ENCODE measurements around the gene CNGB1.

CNGB1 gene

DNA sequence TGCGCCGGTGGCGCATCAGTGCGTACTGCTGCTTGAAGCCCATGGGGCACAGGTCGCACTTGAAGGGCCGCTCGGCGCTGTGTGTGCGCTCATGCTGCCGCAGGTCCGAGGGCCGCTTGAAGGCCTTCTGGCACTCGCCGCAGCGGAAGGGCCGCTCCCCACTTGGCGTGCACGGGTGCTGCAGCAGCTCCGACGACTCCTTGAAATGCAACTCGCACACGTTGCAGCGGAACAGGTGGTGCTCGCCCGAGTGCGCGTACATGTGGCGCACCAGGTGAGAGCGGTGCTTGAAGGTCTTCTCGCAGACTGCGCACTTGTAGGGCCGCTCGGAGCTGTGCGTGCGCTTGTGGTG is 26.2 kb upstream of the CNGB1 start:
- Histone ChIP-seq H3K79me2 (ENCODE audit: control insufficient read depth, insufficient read depth, low read length, unreplicated experiment) (peaks cover 28% of the 10 kb centered on the region), H3K27me3 (ENCODE audit: insufficient read depth, low read length) (no peaks in the 10 kb centered on the region), H3K4me3 (ENCODE audit: low read depth, low read length) (no peak overlapping the region), H3K36me3 (ENCODE audit: insufficient read depth, low read length) (peaks cover 2% of the 10 kb centered on the region; the same call in 1 of the 2 replicates), H3K4me1 (ENCODE audit: control insufficient read depth, insufficient read depth, low read length, unreplicated experiment) (peaks cover 17% of the 10 kb centered on the region), H2AFZ (ENCODE audit: low read length, unreplicated experiment) (no peak overlapping the region), H3K27ac (ENCODE audit: low read depth, low read length) (no peak overlapping the region)

DNA sequence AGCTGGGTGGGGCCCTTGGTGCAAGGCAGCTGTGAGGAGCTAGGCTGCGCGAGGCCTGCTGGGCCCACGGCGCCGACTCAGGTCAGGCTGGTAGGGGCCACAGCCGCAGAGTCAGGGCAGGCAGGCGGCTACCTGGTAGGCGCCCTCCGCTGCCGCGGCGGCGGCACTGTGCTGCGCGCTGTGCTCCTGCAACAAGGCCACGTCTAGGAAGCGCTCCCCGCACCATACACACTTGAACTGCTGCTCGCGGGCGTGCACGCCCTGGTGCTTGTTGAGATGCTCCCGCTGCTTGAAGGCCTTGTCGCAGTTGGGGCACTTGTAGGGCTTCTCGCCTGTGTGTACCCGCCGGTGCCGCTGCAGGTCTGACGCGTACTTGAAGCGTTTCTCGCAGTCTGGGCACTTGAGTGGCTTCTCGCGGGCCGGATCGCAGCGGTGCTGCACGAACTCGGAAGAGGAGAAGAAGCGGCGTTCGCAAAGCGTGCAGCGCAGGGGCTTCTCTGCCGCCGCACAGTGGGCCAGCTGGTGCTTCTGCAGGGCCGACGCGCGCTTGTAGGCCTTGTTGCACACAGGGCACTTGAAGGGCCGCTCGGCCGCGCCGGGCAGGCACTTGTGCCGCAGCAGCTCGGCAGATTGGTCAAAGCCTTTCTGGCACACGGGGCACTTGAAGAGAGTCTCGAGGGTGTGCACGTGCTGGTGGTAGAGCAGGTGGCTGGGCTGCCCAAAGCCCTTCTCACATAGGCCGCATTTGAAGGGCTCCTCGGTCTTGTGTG is 25.7 kb upstream of the CNGB1 start:
- Histone ChIP-seq H3K4me1 (ENCODE audit: control insufficient read depth, insufficient read depth, low read length, unreplicated experiment) (peaks cover 13% of the 10 kb centered on the region), H3K27ac (ENCODE audit: low read depth, low read length) (no peak overlapping the region), H3K36me3 (ENCODE audit: insufficient read depth, low read length) (peaks cover 2% of the 10 kb centered on the region; the same call in 1 of the 2 replicates)

GRCh38 chr16:57995721-57996405 is 24.9 kb upstream of the CNGB1 start:
- no peaks in the 10 kb centered on the region for H3K27me3 ChIP-seq (ENCODE audit: insufficient read depth, low read length)
- no peak overlapping the region for H3K27ac ChIP-seq (ENCODE audit: low read depth, low read length)
- peaks cover 23% of the 10 kb centered on the region for H3K79me2 ChIP-seq (ENCODE audit: control insufficient read depth, insufficient read depth, low read length, unreplicated experiment)
- H2AFZ ChIP-seq (ENCODE audit: low read length, unreplicated experiment) = no peak overlapping the region
- peaks cover 13% of the 10 kb centered on the region for H3K4me1 ChIP-seq (ENCODE audit: control insufficient read depth, insufficient read depth, low read length, unreplicated experiment)
- peaks cover 2% of the 10 kb centered on the region; the same call in 1 of the 2 replicates for H3K36me3 ChIP-seq (ENCODE audit: insufficient read depth, low read length)
- H3K4me3 ChIP-seq (ENCODE audit: low read depth, low read length) = no peak overlapping the region

More for the DNA sequence above, 25.7 kb upstream of the CNGB1 start:
- H3K4me3 ChIP-seq (ENCODE audit: low read depth, low read length) = no peak overlapping the region
- H2AFZ ChIP-seq (ENCODE audit: low read length, unreplicated experiment) = no peak overlapping the region
- peaks cover 23% of the 10 kb centered on the region for H3K79me2 ChIP-seq (ENCODE audit: control insufficient read depth, insufficient read depth, low read length, unreplicated experiment)
- no peaks in the 10 kb centered on the region for H3K27me3 ChIP-seq (ENCODE audit: insufficient read depth, low read length)

GRCh38 chr16:57994778-57995177 is 23.9 kb upstream of the CNGB1 start:
- H3K27ac ChIP-seq (ENCODE audit: low read depth, low read length) = no peak overlapping the region
- no peak overlapping the region for H3K4me3 ChIP-seq (ENCODE audit: low read depth, low read length)
- H3K36me3 ChIP-seq (ENCODE audit: insufficient read depth, low read length) = peaks cover 2% of the 10 kb centered on the region; the same call in 1 of the 2 replicates

GRCh38 chr16:57994361-57994760 is 23.4 kb upstream of the CNGB1 start:
- H3K4me3 ChIP-seq (ENCODE audit: low read depth, low read length) = no peak overlapping the region
- H3K79me2 ChIP-seq (ENCODE audit: control insufficient read depth, insufficient read depth, low read length, unreplicated experiment) = peaks cover 17% of the 10 kb centered on the region
- peaks cover 13% of the 10 kb centered on the region for H3K4me1 ChIP-seq (ENCODE audit: control insufficient read depth, insufficient read depth, low read length, unreplicated experiment)
- H2AFZ ChIP-seq (ENCODE audit: low read length, unreplicated experiment) = no peak overlapping the region
- H3K27me3 ChIP-seq (ENCODE audit: insufficient read depth, low read length) = no peaks in the 10 kb centered on the region
- H3K36me3 ChIP-seq (ENCODE audit: insufficient read depth, low read length) = peaks cover 2% of the 10 kb centered on the region; the same call in 1 of the 2 replicates
- H3K27ac ChIP-seq (ENCODE audit: low read depth, low read length) = no peak overlapping the region

More at GRCh38 chr16:57994778-57995177, 23.9 kb upstream of the CNGB1 start:
- Histone ChIP-seq H3K27me3 (ENCODE audit: insufficient read depth, low read length) (no peaks in the 10 kb centered on the region), H3K4me1 (ENCODE audit: control insufficient read depth, insufficient read depth, low read length, unreplicated experiment) (peaks cover 13% of the 10 kb centered on the region), H2AFZ (ENCODE audit: low read length, unreplicated experiment) (no peak overlapping the region), H3K79me2 (ENCODE audit: control insufficient read depth, insufficient read depth, low read length, unreplicated experiment) (peaks cover 20% of the 10 kb centered on the region)

DNA sequence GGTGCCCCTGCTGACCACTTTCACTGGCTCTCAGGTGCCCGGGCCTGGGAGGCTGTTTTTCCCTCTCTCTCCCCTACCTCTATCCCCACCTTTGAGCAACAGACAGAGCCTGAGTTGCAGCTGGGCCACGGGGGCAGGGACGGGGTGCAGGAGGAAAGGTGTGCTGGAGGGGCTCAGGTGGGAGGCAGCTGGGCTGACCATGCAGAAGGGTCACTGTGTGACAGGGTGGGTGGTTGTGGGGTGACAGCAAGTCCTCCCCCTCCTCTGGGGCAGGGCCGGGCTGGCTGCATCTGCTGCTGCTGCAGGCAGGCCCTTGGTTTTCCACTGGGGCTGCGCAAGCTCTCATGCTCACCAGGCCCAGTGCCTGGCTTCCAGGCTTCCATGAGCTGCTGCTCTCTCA is 23.0 kb upstream of the CNGB1 start:
- H3K36me3 ChIP-seq (ENCODE audit: insufficient read depth, low read length) = peaks cover 2% of the 10 kb centered on the region; the same call in 1 of the 2 replicates
- H3K4me1 ChIP-seq (ENCODE audit: control insufficient read depth, insufficient read depth, low read length, unreplicated experiment) = peaks cover 11% of the 10 kb centered on the region
- no peaks in the 10 kb centered on the region for H3K27me3 ChIP-seq (ENCODE audit: insufficient read depth, low read length)
- H3K4me3 ChIP-seq (ENCODE audit: low read depth, low read length) = no peak overlapping the region
- no peak overlapping the region for H2AFZ ChIP-seq (ENCODE audit: low read length, unreplicated experiment)
- H3K27ac ChIP-seq (ENCODE audit: low read depth, low read length) = no peak overlapping the region
- H3K79me2 ChIP-seq (ENCODE audit: control insufficient read depth, insufficient read depth, low read length, unreplicated experiment) = peaks cover 16% of the 10 kb centered on the region

DNA sequence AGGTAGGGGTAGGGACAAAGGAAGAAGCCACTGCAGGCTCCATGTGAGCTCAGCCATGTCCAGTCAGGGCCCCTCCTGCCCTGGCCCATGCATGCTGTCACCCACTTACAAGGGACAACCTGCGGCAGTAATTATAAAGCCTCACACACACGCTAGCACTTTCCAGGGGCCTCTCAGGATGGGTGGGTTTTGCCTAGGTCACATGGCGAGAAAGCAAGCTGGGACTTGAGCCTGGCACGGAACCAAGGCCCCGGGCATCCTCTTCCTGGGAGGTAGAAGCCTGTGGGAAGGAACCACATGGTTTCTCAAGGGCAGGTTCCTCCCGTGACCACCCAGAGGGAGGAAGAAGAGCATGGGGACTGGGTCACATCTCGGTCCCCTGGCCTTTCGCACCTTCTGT is 22.5 kb upstream of the CNGB1 start:
- H3K27ac ChIP-seq (ENCODE audit: low read depth, low read length) = no peak overlapping the region

DNA sequence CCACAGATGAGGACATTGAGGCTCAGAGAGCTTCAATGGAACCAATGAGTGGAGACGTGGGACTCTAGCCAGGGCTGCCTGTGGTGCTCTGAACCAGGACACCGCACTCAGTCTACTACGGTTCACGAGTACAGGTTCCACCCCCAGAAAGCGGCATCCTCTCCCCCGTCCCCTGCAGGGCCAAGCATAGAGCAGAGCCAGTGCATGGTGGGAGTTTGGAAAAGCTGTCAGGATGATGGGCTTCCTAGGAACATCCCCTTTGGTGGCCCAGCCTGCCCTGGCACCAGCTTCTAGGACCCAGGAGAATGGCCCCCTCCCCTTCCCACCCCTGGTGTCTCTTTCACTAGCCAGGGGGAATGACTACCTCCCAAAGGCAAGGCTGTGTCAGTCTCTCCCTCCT is 21.2 kb upstream of the CNGB1 start:
- H3K27ac ChIP-seq (ENCODE audit: low read depth, low read length) = no peak overlapping the region

More for the DNA sequence above, 22.5 kb upstream of the CNGB1 start:
- Histone ChIP-seq H3K79me2 (ENCODE audit: control insufficient read depth, insufficient read depth, low read length, unreplicated experiment) (peaks cover 12% of the 10 kb centered on the region), H3K4me1 (ENCODE audit: control insufficient read depth, insufficient read depth, low read length, unreplicated experiment) (peaks cover 6% of the 10 kb centered on the region), H2AFZ (ENCODE audit: low read length, unreplicated experiment) (no peak overlapping the region), H3K27me3 (ENCODE audit: insufficient read depth, low read length) (no peaks in the 10 kb centered on the region), H3K4me3 (ENCODE audit: low read depth, low read length) (no peak overlapping the region), H3K36me3 (ENCODE audit: insufficient read depth, low read length) (peaks cover 2% of the 10 kb centered on the region; the same call in 1 of the 2 replicates)

DNA sequence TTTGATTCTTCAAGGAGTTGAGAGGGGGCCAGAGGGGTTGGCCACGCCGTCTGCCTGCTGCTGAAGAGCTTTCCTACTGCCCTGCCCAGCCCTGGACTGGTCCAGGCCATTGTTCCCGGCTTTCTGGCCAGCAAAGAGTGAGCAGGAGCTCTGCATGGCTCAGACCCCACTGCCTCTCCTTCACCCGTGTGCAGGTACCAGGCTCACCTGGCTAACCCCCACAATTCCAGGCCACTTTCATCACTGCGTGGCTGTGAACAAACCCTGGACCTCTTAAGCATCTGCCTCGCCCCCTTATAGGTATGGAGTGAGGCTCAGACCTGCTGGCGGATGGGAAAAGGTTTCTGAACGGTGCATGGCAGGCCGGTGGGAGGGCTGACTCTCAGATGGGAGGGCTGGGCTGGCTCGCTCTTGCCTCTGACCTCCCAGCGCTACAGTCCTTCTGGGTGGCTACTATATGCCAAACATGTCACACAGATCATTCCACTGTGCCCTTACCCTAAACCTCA is 20.7 kb upstream of the CNGB1 start:
- no peaks in the 10 kb centered on the region for H3K4me1 ChIP-seq (ENCODE audit: control insufficient read depth, insufficient read depth, low read length, unreplicated experiment)
- no peak overlapping the region for H3K4me3 ChIP-seq (ENCODE audit: low read depth, low read length)
- no peak overlapping the region for H3K27ac ChIP-seq (ENCODE audit: low read depth, low read length)
- H3K79me2 ChIP-seq (ENCODE audit: control insufficient read depth, insufficient read depth, low read length, unreplicated experiment) = peaks cover 3% of the 10 kb centered on the region
- no peaks in the 10 kb centered on the region for H3K36me3 ChIP-seq (ENCODE audit: insufficient read depth, low read length)
- no peaks in the 10 kb centered on the region for H3K27me3 ChIP-seq (ENCODE audit: insufficient read depth, low read length)
- H2AFZ ChIP-seq (ENCODE audit: low read length, unreplicated experiment) = no peak overlapping the region

More for the DNA sequence above, 21.2 kb upstream of the CNGB1 start:
- no peak overlapping the region for H3K4me3 ChIP-seq (ENCODE audit: low read depth, low read length)
- no peaks in the 10 kb centered on the region for H3K4me1 ChIP-seq (ENCODE audit: control insufficient read depth, insufficient read depth, low read length, unreplicated experiment)
- H3K79me2 ChIP-seq (ENCODE audit: control insufficient read depth, insufficient read depth, low read length, unreplicated experiment) = peaks cover 4% of the 10 kb centered on the region
- H3K27me3 ChIP-seq (ENCODE audit: insufficient read depth, low read length) = no peaks in the 10 kb centered on the region
- no peaks in the 10 kb centered on the region for H3K36me3 ChIP-seq (ENCODE audit: insufficient read depth, low read length)
- H2AFZ ChIP-seq (ENCODE audit: low read length, unreplicated experiment) = no peak overlapping the region

DNA sequence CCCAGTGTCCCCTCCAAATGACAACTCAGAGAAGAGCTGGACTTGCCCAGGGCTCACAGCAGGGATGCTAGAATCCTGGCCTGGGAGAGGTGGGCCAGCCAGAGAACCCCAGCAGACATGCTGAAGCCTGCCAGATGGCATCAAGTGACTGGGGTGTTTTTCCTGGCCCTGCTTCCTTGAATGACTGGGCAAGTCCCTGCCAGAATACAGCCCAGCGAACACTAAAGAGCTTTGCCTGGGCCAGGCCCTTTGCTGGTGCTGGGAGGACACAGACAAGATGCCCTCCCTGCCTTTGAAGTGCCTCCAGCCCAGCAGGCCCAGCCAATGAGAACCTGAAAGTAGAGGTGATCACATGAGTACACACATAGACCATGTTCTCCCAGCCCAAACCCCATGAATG is 18.0 kb upstream of the CNGB1 start:
- no peaks in the 10 kb centered on the region for H3K79me2 ChIP-seq (ENCODE audit: control insufficient read depth, insufficient read depth, low read length, unreplicated experiment)
- H3K36me3 ChIP-seq (ENCODE audit: insufficient read depth, low read length) = no peaks in the 10 kb centered on the region
- H2AFZ ChIP-seq (ENCODE audit: low read length, unreplicated experiment) = no peak overlapping the region
- no peak overlapping the region for H3K4me3 ChIP-seq (ENCODE audit: low read depth, low read length)
- H3K27ac ChIP-seq (ENCODE audit: low read depth, low read length) = no peak overlapping the region
- peaks cover 9% of the 10 kb centered on the region; the same call in 1 of the 2 replicates for H3K27me3 ChIP-seq (ENCODE audit: insufficient read depth, low read length)
- H3K4me1 ChIP-seq (ENCODE audit: control insufficient read depth, insufficient read depth, low read length, unreplicated experiment) = peaks cover 3% of the 10 kb centered on the region

Data from ACC112 (cell line).